Measurements from ENCODE around the gene NAGA. TPM values are rescaled to one million over a fixed set of nuclear protein-coding genes. Genes with fewer than 3 reads are reported as not detected.

The NAGA gene
- polyA plus RNA-seq, 4 donors: 8.7 to 36.8 (median 17.1) TPM

- Histone ChIP-seq H3K4me3 (ENCODE audit: low read depth in 1 of 3, low read length in 3 of 3) (no peak overlapping the region), H3K9me3 (ENCODE audit: control insufficient read depth in 2 of 2, insufficient read depth in 1 of 2, low read depth in 1 of 2, low read length in 1 of 2) (no peaks in the 10 kb centered on the region), H3K27ac (ENCODE audit: low read depth in 1 of 3, low read length in 2 of 3) (no peak overlapping the region), H3K4me1 (ENCODE audit: control insufficient read depth in 3 of 3, insufficient read depth in 2 of 3, low read depth in 1 of 3, low read length in 2 of 3) (peaks cover 0 to 7% (median 0%) of the 10 kb centered on the region in 3 donors), H3K36me3 (ENCODE audit: control insufficient read depth in 3 of 3, insufficient read depth in 2 of 3, low read depth in 1 of 3, low read length in 3 of 3) (no peaks in the 10 kb centered on the region), H3K27me3 (ENCODE audit: control insufficient read depth in 3 of 3, insufficient read depth in 3 of 3, low read length in 3 of 3) (no peaks in the 10 kb centered on the region)
- WGBS, 3 donors: 60 to 70% (median 65%) methylated on average over 1 of the region's 1 CpG
- FAIRE-seq: no peak
- DNase-seq: no peak
Measured at GRCh38 chr22:42018224-42018623, 52.4 kb downstream of the NAGA start.

DNA sequence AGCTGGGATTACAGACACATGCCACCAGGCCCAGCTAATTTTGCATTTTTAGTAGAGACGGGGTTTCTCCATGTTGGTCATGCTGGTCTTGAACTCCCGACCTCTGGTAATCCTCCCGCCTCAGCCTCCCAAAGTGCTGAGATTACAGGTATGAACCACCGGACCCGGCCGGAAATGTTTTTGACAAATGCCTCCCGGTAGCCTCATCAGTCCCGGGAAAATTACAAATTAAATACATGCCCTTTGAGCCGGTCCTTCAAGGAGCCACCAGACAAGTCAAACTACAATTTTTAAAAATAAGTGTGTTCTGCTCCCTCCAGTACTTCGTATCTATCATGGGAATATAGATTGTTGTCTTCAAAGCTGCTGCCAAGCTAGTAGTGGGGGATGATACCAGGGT, 54.5 kb downstream of the NAGA start:
- no peak overlapping the region for H3K27ac ChIP-seq (ENCODE audit: low read depth in 1 of 3, low read length in 2 of 3)
- no peaks in the 10 kb centered on the region for H3K4me1 ChIP-seq (ENCODE audit: control insufficient read depth in 3 of 3, insufficient read depth in 2 of 3, low read depth in 1 of 3, low read length in 2 of 3)
- H3K4me3 ChIP-seq (ENCODE audit: low read depth in 1 of 3, low read length in 3 of 3): no peak overlapping the region
- no peak for FAIRE-seq
- no peak for DNase-seq
- no peaks in the 10 kb centered on the region for H3K36me3 ChIP-seq (ENCODE audit: control insufficient read depth in 3 of 3, insufficient read depth in 2 of 3, low read depth in 1 of 3, low read length in 3 of 3)
- H3K27me3 ChIP-seq (ENCODE audit: control insufficient read depth in 3 of 3, insufficient read depth in 3 of 3, low read length in 3 of 3): no peaks in the 10 kb centered on the region
- H3K9me3 ChIP-seq (ENCODE audit: control insufficient read depth in 2 of 2, insufficient read depth in 1 of 2, low read depth in 1 of 2, low read length in 1 of 2): peaks cover 0 to 2% of the 10 kb centered on the region in 2 donors
- WGBS, 3 donors: 78 to 88% (median 78%) methylated on average over 10 of the region's 10 CpGs

- Histone ChIP-seq H3K36me3 (ENCODE audit: control insufficient read depth in 3 of 3, insufficient read depth in 2 of 3, low read depth in 1 of 3, low read length in 3 of 3) (no peaks in the 10 kb centered on the region), H3K9me3 (ENCODE audit: control insufficient read depth in 2 of 2, insufficient read depth in 1 of 2, low read depth in 1 of 2, low read length in 1 of 2) (peaks cover 0 to 2% of the 10 kb centered on the region in 2 donors), H3K27ac (ENCODE audit: low read depth in 1 of 3, low read length in 2 of 3) (no peak overlapping the region), H3K4me3 (ENCODE audit: low read depth in 1 of 3, low read length in 3 of 3) (no peak overlapping the region), H3K27me3 (ENCODE audit: control insufficient read depth in 3 of 3, insufficient read depth in 3 of 3, low read length in 3 of 3) (no peaks in the 10 kb centered on the region), H3K4me1 (ENCODE audit: control insufficient read depth in 3 of 3, insufficient read depth in 2 of 3, low read depth in 1 of 3, low read length in 2 of 3) (no peaks in the 10 kb centered on the region)
- WGBS, 3 donors: 84 to 92% (median 87%) methylated on average over 4 of the region's 4 CpGs
- FAIRE-seq (no peak), DNase-seq (no peak)
Measured at GRCh38 chr22:42013385-42013784, 57.2 kb downstream of the NAGA start.

DNA sequence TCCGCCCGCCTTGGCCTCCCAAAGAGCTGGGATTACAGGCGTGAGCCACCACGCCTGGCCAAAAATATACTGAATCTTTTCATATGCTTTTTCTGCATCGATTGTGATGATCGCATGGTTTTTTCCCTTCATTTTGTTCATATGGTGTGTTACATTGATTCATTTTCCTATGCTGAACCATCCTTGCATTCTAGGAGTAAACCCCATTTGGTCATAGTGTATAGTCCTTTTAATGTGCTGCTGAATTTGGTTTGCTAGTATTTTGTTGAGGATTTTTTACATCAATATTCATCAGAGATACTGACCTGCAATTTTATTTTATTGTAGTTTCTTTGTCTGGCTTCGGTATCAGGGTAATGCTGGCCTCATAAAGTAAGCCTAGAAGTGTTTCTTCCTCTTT, 59.8 kb downstream of the NAGA start:
- H3K27me3 ChIP-seq (ENCODE audit: control insufficient read depth in 3 of 3, insufficient read depth in 3 of 3, low read length in 3 of 3): no peaks in the 10 kb centered on the region
- H3K9me3 ChIP-seq (ENCODE audit: control insufficient read depth in 2 of 2, insufficient read depth in 1 of 2, low read depth in 1 of 2, low read length in 1 of 2): peaks cover 0 to 2% of the 10 kb centered on the region in 2 donors
- H3K4me1 ChIP-seq (ENCODE audit: control insufficient read depth in 3 of 3, insufficient read depth in 2 of 3, low read depth in 1 of 3, low read length in 2 of 3): no peaks in the 10 kb centered on the region
- no peak for DNase-seq
- no peak overlapping the region for H3K27ac ChIP-seq (ENCODE audit: low read depth in 1 of 3, low read length in 2 of 3)
- WGBS, 3 donors: 81 to 98% (median 96%) methylated on average over 7 of the region's 7 CpGs
- FAIRE-seq: no peak
- no peaks in the 10 kb centered on the region for H3K36me3 ChIP-seq (ENCODE audit: control insufficient read depth in 3 of 3, insufficient read depth in 2 of 3, low read depth in 1 of 3, low read length in 3 of 3)
- H3K4me3 ChIP-seq (ENCODE audit: low read depth in 1 of 3, low read length in 3 of 3): no peak overlapping the region

Other genes with a start within 250 kb of the NAGA start
- 10 to 100 TPM; 14.1 to 82.2 (median 48.1) TPM for gene SREBF2, start 237.7 kb downstream of the NAGA start, polyA plus RNA-seq
- gene SHISA8, start 155.7 kb downstream of the NAGA start, polyA plus RNA-seq: under 1 TPM in 2 of 4 donors, not detected in 2; 0.04 to 0.10 TPM
- 1 to 10 TPM in 2 of 4 donors, under 1 TPM in 1, not detected in 1; 0.54 to 2.5 (median 1.3) TPM for gene TNFRSF13C, start 144.0 kb downstream of the NAGA start, polyA plus RNA-seq
- 10 to 100 TPM in 2 of 4 donors, 1 to 10 TPM in 2; 2.2 to 42.0 (median 8.0) TPM for gene CENPM, start 123.7 kb downstream of the NAGA start, polyA plus RNA-seq
- gene SEPTIN3, start 101.4 kb downstream of the NAGA start, polyA plus RNA-seq: 1 to 10 TPM in 1 of 4 donors, under 1 TPM in 2, not detected in 1; 0.49 to 1.2 (median 0.81) TPM
- gene WBP2NL, start 72.0 kb downstream of the NAGA start, polyA plus RNA-seq: 1 to 10 TPM in 3 of 4 donors, under 1 TPM in 1; 0.52 to 2.2 (median 1.5) TPM
- 10 to 100 TPM in 1 of 4 donors, 1 to 10 TPM in 3; 4.9 to 11.6 (median 9.2) TPM for gene PHETA2, start 3.4 kb upstream of the NAGA start, polyA plus RNA-seq
- 100 to 1,000 TPM in 3 of 4 donors, 10 to 100 TPM in 1; 98.4 to 304 (median 134) TPM for gene SMDT1, start 8.9 kb upstream of the NAGA start, polyA plus RNA-seq
- 100 to 1,000 TPM in 3 of 4 donors, 10 to 100 TPM in 1; 62.9 to 258 (median 151) TPM for gene NDUFA6, start 20.0 kb upstream of the NAGA start, polyA plus RNA-seq
- gene CYP2D6, start 60.0 kb upstream of the NAGA start, polyA plus RNA-seq: 100 to 1,000 TPM in 1 of 4 donors, 10 to 100 TPM in 1, 1 to 10 TPM in 2; 5.8 to 172 (median 22.4) TPM
- 10 to 100 TPM in 2 of 4 donors, 1 to 10 TPM in 2; 6.2 to 32.0 (median 13.5) TPM for gene TCF20, start 199.8 kb upstream of the NAGA start, polyA plus RNA-seq